NCI-H2107 treated with DMSO at 0.1 percent for 48 hours (cell line): ENCODE results near the gene TBK1.
A peak's percentile ranks its signal among the peaks of the same experiment; 100 is the strongest.

Source experiments
- DNase-seq: peaks from one replicate; lab custom pipeline; 2025; ENCODE audit not compliant: unreplicated experiment; lab: John Stamatoyannopoulos, UW

TBK1 gene

GRCh38 chr12:64450711-64451486, 1.0 kb upstream of the TBK1 start:
- DNase-seq = peak; percentile 81

GRCh38 chr12:64452559-64453329, 824 bp downstream of the TBK1 start:
- peak; percentile 81 for DNase-seq

GRCh38 chr12:64455506-64455905, 3.6 kb downstream of the TBK1 start:
- no peak for DNase-seq

GRCh38 chr12:64456119-64456518, 4.2 kb downstream of the TBK1 start:
- DNase-seq = no peak

- DNase-seq = no peak
These were observed 5.1 kb downstream of the TBK1 start for GRCh38 chr12:64457032-64457431.

GRCh38 chr12:64457466-64457865, 5.5 kb downstream of the TBK1 start:
- DNase-seq = no peak

GRCh38 chr12:64457923-64458322, 6.0 kb downstream of the TBK1 start:
- DNase-seq = no peak

- no peak for DNase-seq
These were observed 7.5 kb downstream of the TBK1 start for GRCh38 chr12:64459394-64459891.

- no peak for DNase-seq
These were observed 9.9 kb downstream of the TBK1 start for GRCh38 chr12:64461634-64462414.

GRCh38 chr12:64466178-64466577, 14.3 kb downstream of the TBK1 start:
- DNase-seq = no peak

GRCh38 chr12:64468966-64469365, 17.0 kb downstream of the TBK1 start:
- DNase-seq = no peak

- no peak for DNase-seq
These were observed 17.7 kb downstream of the TBK1 start for GRCh38 chr12:64469455-64470142.

GRCh38 chr12:64470495-64470894, 18.6 kb downstream of the TBK1 start:
- no peak for DNase-seq

GRCh38 chr12:64473176-64473575, 21.3 kb downstream of the TBK1 start:
- no peak for DNase-seq

GRCh38 chr12:64475518-64475917, 23.6 kb downstream of the TBK1 start:
- no peak for DNase-seq

GRCh38 chr12:64476844-64477243, 24.9 kb downstream of the TBK1 start:
- no peak for DNase-seq

GRCh38 chr12:64478661-64479060, 26.7 kb downstream of the TBK1 start:
- no peak for DNase-seq

- DNase-seq = no peak
These were observed 28.2 kb downstream of the TBK1 start for GRCh38 chr12:64480148-64480547.

- no peak for DNase-seq
These were observed 34.7 kb downstream of the TBK1 start for GRCh38 chr12:64486657-64487056.

GRCh38 chr12:64491718-64492117, 39.8 kb downstream of the TBK1 start:
- DNase-seq = no peak

- DNase-seq = no peak
These were observed 41.6 kb downstream of the TBK1 start for GRCh38 chr12:64493513-64493912.
